Activated CD8-positive, alpha-beta memory T cell treated with anti-CD3 and anti-CD28 coated beads for 4 hours (primary cell): ENCODE data around the gene IL34.

Experiments
- DNase-seq, 2 donors: peaks; one replicate each; pipeline ENCODE4 v3.0.0-alpha.2; 2020; ENCODE audit warnings: low read depth in 2 of 2

IL34 gene

DNA sequence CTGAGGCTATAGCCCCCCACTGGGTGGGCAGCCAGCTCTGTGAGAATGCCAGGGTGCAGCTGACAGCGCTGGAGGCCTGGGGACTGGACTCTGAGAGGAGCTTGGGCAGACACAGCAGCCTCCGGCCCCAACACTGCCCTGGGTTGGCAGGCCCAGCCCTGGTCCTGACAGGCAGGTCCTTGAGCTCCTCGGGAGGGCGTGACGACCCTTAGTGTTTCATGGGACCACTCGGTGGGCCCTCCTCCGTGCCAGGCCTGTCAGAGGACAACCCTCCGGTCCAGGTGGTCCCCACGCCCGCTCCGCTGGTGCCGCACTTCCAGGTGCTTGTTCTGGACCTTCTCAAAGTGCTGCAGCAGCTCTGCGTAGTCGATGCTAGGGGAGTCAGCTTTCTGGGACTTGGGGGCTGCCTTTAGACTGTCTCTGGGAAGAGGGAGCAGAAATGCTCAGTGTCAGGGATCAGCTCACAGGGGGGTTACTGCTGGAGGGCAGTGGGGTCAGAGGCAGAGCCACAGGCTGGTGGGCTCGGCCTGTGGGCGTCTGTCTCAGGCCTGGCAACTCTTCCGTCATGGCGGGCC lies 41.4 kb downstream of the IL34 start:
- DNase-seq: no peak

DNA sequence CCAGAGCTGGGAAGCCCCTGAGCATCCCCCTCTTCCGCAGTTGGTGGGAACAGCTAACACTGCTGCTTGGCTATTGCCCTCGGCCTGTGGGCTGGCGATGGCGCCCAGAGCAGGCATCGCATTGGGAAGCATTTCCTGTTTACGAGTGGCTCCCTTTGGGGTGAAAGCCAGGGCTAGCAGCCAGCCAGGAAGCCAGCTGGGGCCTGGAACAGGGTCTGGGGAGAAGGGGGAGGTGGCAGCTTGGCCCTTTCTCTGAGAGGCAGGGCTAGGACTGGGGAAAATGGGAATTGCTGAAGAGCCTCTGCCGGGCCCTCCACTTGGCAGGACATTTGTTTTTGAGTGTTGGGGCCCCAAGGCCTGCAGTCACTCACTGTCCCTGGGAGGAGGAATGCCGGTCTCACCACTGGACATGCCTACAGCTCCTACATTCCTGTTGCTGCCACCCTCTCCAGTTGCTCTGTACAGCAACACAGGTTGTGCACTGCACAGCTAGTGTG lies 41.9 kb downstream of the IL34 start:
- DNase-seq: no peak

DNA sequence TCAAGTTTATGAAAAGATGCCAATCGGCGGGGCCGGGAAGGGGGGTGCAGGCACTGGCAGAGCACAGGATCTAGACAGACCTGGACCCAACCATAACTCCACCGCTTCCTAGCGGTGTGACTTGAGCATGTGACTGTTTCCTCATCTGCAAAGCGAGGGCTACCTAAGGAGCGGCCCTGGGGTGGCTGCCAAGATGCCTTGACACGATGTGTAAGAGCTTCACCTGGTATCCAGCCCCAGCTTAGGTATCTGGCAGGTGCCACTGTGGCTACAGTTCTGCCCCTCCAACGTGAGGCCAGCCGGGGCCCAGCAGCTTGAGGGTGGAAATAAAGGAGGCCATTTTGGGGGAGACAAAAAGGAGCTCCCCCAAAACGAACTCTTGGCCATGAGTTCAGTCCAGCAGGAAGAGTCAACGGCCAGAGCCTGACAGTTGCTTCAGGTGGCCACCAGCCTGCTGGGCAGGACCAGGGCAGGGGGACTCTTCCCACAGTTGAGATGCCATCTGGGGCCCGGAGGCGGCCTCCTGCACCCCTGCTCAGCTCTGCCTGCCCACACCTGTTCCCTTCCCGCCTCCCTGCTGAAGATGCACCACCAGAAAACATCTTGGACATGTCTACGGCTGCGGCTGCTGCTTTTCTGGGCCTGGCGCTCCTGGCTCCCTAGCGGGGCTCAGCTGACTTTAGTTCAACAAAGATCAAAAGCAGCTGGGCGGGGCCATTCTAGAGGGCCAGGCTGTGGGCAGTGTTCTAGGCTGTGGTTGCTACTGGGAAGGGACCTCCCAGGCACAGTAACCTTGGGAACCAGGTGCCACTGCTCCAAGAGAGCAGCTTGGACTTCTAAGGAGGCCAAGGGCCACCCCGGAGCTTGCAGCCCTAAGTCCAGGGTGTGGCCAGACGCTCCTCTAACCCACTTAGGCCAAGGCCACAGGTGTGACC lies 42.9 kb downstream of the IL34 start:
- DNase-seq: no peak

DNA sequence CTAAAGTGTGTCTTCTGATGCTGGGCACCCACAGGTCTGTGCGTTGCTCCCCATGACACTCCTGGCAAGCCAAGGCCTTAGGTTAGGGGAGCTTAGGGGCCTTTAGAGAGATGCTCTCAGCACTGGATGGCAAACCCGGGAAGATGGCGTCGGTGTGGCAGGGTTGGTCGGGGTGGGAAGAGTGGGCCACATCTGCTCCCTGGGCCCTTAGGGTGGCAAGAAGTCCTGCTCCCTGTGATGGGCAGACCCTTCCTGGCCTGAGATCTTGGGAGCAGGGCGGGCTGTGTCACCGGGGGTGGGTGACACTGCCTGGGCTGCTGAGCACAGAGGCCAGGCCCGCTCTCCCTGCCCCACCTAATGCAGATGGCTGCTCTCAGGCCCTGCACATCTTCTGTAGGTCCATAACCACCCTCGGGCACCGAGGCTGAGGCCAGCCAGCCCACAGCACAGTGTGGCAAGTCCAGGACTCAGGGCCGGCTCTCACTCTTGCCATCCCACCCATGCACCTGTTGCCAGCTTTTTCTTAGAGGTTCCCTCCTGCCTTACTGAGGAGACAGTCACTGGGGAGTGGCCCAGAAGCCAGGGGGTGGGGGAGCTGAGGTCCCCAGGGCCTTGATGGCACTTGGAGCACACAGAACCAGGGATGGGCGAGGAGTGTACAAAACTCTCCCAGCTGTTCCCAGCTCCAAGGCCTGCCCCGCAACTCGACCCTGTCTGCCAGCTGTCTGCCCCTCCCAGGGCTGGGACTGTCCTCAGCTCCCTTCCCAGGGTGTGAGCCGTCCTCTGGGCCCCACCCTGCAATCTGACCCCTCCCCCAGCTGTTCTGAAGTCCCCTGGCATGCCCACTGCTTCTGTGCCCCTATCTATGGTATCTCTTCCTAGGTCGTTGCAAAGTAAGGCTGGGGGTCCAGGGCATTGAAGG lies 43.9 kb downstream of the IL34 start:
- no peak for DNase-seq

DNA sequence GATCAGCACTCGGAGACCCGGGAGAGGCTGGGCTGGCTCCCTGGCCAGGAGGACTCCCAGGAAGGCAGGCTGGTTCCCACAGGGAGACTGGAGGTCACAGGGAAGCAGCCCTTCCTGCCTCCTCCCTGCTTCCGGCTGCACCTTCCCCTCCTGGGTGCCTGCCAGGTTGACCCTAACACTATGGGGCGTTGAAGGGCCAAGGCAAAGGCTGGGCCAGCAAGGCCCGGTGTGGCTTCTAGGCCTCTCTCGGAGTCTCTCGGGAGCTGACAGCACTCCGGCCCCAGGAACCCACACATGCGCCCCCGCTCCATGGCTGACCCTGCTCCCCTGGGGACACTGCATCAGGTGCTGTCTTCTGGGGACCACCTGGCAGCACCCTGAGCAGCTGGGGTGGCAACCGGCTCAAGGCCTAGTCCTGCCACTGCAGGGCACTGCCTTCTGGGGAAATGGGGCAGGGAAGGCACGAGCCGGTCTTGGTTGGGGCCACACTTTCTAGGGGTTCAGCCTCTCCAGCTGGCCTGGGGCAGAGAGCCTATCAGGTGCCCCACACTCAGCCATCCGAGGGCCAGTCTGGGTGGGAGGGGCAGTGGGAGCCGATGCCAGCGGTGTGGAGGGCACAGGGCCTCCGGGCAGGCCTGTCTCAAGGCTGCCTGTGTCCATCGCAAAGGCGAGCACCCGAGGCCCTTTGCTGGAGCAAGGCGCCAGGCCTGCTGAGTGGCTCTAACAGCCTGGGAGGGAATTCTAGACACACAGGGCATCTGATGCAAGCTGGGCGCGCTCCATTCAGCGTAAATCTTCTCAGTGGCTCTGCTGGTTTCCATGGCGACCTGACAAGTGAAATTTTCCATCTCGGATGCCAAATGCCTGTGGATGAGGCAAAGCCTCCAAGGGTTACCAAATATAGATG lies 45.1 kb downstream of the IL34 start:
- DNase-seq: no peak

DNA sequence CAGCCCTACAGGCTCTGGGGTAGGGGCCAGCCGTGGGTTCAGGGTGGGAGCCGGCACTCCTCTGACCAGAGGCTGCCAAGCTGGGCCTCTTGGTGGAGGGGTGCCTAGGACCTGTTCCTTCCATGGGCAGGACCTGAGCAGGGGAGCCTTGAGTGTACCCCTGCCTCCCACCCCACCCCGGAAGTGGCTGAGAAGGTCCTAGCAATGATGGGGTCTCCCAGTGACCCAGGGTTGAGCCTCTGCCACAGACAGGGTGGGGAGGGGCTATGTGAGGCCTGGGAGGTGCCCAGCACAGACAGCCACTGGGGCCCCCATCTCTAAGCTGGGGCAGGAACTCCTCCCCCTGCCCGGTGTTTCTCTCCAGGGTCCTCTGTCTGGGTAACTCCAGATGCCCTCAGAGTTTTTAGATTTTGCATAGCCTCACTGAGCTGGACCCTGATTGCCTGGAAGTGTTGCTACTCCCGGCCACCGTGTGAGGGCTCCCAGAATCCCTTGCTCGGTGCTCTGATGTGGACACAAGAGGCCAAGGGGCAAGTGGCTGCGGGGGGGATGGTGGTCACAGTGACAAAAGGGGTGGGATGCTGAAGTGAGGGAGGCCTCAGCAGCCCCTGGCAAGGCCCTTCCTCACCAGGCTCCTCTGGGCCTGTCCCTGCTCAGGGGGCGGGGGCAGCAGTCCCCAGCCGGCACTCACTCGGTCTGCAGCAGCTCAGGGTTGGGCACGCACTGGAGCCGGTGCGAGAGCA lies 45.9 kb downstream of the IL34 start:
- no peak for DNase-seq

DNA sequence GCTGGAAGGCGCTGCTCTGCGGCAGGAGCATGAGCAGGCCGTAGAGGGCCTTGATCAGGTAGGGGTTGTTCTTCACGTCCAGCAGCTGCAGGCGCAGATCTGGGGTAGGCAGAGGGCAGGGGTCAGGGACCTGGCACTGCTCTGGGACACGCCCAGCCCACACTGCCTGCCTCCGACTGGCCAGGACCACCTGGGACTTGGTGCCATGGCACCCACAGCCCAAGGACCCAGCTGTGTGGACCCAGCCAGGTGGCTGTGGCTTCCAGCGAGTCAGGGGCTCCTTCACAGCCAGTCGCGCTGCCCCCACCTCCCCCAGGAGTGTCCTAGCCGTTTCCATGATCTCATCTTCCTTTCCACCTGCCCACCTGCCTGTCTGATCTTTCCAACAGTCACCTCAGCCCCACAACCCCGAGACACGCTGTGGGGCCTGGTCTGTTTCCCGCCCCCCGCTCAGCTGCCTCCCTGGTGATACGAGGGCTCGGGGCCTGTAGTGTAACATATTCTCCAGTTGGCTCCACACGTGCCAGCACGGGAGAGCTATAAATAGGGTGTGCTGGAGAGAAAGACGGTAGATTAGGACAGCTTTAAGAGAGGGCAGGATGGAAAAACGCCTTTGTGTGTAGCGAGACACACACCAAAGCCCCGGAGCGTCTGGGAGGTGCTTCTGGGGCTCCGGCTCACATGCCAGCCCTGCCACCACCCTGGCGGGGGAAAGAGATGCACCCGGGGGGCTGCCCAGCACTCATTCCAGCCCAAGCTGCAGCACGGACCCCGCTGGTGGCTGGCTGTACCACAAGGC lies 46.7 kb downstream of the IL34 start:
- no peak for DNase-seq

DNA sequence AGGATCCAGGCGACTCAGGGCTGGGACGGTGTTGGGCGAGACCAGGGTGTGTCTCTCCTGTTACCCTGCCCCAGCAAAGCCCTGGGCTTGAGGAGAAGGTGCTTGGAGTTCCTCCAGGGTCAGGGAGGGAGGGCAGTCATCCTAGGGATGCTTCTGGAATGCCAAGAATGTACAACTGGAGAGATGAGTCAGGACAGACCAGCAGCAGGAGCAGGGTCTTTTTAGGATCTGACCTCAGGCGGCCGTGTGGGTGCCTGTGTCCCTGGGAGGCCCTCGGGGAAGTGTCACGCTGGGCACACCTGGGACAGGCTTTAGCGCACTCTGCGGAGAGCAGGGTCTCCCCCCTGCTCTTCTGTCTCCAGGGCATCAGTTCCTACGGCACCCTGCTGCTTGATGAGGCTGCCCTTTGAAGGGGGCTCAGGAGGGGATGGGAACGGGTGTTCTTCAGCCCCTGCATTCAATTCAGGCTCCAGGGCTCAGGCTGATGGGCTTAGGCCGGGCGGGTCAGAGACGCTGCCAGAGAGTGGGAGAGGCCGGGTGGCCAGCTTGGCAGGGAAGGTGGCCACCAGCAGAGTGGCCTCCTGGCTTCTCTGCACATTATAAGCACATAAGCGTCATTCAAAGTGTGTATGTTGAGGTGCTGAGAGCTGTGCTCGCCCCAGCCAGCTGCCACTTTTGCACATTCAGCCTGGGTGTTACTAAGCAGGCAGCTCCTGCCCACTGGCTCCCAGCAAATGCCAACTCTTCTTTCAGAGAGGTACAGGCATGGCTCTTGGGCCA lies 47.9 kb downstream of the IL34 start:
- no peak for DNase-seq

DNA sequence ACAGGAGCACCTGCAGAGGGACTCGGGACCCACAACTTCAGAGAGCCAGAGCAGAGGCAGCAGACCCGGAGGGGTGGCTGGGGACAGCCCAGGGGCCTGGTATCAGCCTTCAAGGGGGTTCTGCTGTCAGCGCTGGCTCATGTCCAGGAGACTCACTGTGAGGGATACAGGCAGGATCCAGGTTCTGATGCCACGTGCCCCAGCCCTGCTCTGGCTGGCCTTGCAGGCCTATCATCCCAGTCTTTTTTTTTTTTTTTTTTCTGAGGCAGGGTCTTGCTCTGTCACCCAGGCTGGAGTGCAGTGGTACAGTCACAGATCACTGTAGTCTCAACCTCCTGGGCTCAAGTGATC lies 48.5 kb downstream of the IL34 start:
- no peak for DNase-seq

DNA sequence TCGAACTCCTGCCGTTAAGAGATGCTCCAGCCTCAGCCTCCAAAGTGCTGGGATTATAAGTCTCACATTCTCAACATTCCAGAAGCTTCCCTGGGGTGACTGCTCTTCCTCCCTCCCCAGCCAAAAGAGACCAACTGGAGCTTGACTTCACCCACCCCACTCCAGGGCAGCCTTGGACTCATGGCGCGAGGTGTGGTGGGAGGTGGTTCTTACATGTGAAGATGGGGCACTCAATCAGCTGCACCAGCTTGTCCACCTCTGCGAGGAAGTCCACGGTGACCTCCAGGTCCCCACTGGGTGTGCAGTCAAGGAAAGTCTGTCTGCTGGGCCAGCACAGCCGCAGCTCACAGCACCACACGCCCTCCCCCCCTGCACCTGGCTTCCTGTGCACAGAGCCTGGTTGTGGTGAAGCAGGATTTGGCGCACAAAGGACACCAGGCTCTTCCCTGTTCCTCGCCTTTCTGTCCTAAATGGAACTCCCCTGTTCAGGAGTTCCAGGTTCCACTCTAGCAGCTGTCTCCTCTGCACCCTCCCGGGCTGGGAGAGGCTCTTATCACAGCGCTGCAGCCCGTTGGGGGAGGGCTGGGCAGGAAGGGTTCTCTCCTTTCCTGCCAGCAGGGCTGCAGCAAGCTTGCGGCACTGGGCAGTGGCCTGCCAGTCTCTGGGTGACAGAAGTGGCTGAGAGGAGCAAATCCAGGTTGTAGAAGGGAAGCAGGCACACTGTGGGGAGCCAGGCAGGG lies 49.1 kb downstream of the IL34 start:
- no peak for DNase-seq

DNA sequence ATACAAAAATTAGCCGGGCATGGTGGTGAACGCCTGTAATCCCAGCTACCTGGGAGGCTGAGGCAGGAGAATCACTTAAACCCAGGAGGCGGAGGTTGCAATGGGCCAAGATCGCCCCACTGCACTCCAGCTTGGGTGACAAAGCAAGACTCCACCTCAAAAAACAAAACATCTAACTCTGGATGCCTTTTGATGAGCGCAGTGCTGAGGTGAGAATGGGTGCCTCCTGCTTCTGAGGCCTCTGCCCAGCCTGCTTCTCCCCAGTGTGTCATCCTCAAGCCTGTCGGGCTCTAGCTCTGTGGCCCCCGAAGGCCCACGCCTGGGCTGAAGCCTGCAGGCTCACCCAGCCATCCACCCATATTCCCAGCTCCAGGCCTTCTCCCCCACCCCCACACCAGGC lies 50.0 kb downstream of the IL34 start:
- DNase-seq: no peak

DNA sequence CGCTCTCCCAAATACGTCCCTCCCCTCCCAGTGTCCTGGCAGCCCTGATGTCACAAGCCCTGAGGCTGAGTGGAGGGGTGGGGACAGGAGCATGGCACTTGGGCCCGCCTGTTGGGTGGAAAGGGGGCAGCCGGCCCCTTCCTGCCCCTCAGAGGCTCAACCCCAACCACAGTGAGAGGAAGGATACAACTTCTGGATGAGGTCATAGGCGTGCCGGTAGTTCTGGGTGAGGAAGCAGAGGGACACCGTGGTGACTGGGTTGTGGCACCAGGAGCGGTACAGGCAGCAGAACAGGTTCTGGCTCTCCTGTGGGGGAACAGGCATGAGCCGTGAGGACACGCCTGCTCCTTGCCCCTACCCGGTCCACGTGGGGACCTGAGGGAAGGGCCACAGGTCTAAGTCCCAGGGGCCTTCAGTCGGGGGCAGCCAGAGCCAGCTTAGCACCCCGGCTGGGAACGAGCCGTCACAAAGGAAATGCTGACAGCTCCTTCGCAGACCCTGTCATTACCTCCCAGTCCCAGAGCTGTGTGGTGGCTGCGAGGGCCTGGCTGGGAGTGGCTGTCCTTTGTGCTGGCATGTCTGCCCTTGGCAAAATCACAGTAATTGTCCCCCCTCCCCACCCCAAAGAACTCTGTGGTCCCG lies 50.7 kb downstream of the IL34 start:
- DNase-seq: no peak

DNA sequence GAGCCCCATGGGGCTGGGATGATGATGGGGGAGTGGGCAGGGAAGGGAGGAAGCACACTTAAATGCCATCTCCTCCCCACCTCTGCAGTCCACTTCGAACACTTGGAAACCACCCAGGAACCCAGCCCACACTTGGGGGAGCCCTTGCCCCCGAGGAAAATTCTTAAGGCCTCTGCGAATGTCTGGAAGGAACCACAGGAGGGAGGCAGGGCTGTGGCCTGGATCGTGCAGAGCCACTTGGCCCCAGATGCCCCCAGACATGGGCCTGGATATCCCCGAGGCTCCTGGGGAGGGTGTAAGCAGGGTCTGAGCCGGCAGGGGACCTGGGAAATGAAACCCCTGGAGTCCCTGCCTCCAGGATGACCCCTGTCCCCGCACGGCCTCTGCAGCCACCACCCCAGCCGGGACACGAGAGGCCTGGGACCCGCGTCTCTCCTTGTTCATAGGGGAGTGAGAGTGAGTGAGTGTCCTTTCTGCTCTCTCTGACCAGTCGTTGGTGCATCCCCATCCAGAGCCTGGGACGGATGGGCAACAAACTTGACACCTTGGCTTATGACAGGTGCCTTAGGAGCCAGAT lies 51.3 kb downstream of the IL34 start:
- DNase-seq: no peak

DNA sequence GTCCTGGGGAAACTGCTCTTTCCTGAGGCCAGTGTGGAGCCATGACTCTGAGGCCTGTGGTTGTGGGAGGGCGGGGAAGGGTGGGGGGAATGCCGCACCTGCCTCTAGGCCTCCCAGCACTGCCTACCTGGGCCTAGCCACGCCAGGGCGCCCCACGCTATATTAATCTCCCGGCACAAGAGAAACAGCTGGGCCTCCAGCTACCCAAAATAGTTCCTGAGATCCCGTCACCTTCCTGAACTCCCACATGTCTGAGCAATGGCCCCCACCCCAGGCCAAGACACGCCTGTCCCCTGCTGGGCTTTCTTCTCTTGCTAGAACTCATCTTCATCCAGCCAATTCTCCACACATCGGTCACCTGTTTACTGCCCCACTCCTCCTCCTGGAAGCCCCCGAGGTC lies 52.5 kb downstream of the IL34 start:
- no peak for DNase-seq

DNA sequence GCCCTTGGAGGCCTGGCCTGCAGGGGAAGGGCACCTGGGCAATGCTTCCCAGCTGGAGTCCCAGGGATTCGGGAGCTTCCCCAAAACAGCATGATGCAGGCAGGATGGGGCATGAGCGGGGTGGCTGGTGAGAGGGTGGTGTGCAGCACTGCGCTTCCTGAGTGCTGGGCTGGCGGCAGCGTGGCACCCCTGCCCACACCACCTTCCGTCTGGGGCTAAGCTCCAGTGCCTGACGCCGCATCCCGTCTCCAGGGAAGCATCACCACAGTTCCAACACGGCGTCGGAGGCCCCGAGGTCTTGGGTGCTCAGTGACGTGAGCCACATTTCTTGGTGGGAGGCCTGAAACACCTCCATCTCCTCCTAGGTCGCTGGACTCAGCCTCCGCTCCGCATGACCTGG lies 53.3 kb downstream of the IL34 start:
- DNase-seq: no peak

DNA sequence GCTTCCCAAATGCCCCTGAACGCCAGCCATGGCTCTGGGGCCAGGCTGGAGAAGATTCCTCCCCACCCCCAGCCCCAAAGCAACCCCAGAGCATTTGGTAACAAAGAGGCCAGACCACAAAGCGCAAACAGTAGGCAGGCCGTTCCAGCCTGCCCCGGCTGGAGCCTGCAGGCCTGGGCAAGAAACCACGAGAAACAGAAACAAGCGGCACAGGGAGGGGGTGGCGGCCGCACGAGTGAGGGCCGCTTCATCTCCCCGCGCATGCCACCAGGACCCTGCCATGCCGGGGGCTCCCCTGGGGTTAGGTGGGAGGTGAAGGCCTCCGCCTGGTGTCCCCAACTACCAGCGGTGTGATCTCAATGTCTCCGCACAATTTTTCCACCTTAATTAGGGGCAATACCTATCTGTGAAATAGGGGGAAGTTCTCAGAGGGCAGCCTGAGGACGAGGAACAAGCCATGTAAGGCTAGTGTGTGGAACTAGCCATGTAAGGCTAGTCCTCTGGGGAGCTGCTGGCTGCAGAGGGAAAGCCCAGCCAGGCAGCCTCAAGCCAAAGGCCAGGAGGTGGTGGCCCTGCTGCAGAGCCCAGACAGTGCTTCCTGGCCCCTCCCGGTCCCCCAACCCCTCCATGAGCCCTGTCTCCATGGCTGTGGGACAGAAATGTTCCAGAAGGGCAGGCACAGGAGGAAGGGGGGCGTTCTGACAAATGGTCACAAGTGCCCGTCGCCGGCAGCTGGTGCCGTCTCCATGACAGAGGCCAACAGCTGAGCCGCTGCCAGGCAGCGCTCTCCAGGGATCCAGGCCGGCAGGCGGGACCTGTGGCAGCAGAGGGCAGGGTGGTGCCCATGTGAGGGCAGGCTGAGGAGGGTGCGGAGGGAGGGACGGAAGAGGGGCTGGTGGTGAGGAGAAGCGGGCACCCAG lies 54.0 kb downstream of the IL34 start:
- DNase-seq: no peak
